GM18861 (cell line): ENCODE measurements around the gene MTA1.

ENCODE experiments used
- ATAC-seq: cut with Tn5 transposase; IDR thresholded peaks from one replicate; pipeline ENCODE4 v1.9.1; 2021; ENCODE audit not compliant: unreplicated experiment

The MTA1 gene

GRCh38 chr14:105419195-105420091 lies at the start of gene MTA1:
Gene MTA1 (plus strand): TSS chr14:105419827. CDS start chr14:105420036, 209 bp downstream.
- no peak for ATAC-seq

GRCh38 chr14:105374389-105374788 lies 45.2 kb upstream of the MTA1 start:
- ATAC-seq: no peak

- ATAC-seq: no peak
Measured at GRCh38 chr14:105375635-105376057, 44.0 kb upstream of the MTA1 start.

- no peak for ATAC-seq
Measured at GRCh38 chr14:105376521-105377440, 42.8 kb upstream of the MTA1 start.

- ATAC-seq: no peak
Measured at GRCh38 chr14:105377555-105378182, 42.0 kb upstream of the MTA1 start.

- ATAC-seq: no peak
Measured at GRCh38 chr14:105378199-105378598, 41.4 kb upstream of the MTA1 start.

GRCh38 chr14:105378873-105379685 lies 40.5 kb upstream of the MTA1 start:
- no peak for ATAC-seq

- ATAC-seq: no peak
Measured at GRCh38 chr14:105379946-105380345, 39.7 kb upstream of the MTA1 start.

- ATAC-seq: no peak
Measured at GRCh38 chr14:105380756-105381155, 38.9 kb upstream of the MTA1 start.

GRCh38 chr14:105381446-105382342 lies 37.9 kb upstream of the MTA1 start:
- no peak for ATAC-seq

GRCh38 chr14:105382343-105383082 lies 37.1 kb upstream of the MTA1 start:
- no peak for ATAC-seq

GRCh38 chr14:105383083-105383730 lies 36.4 kb upstream of the MTA1 start:
- ATAC-seq: no peak

GRCh38 chr14:105384041-105384557 lies 35.5 kb upstream of the MTA1 start:
- no peak for ATAC-seq

GRCh38 chr14:105384605-105385321 lies 34.9 kb upstream of the MTA1 start:
- ATAC-seq: no peak

- no peak for ATAC-seq
Measured at GRCh38 chr14:105385322-105385637, 34.3 kb upstream of the MTA1 start.

- no peak for ATAC-seq
Measured at GRCh38 chr14:105385698-105386365, 33.8 kb upstream of the MTA1 start.
